Measurements from ENCODE around the gene PRKCD. TPM values are rescaled to one million over a fixed set of nuclear protein-coding genes. Genes with fewer than 3 reads are reported as not detected.

Gene PRKCD
- total RNA-seq, 1 donor from 2014 or later: 17.1 TPM

DNA sequence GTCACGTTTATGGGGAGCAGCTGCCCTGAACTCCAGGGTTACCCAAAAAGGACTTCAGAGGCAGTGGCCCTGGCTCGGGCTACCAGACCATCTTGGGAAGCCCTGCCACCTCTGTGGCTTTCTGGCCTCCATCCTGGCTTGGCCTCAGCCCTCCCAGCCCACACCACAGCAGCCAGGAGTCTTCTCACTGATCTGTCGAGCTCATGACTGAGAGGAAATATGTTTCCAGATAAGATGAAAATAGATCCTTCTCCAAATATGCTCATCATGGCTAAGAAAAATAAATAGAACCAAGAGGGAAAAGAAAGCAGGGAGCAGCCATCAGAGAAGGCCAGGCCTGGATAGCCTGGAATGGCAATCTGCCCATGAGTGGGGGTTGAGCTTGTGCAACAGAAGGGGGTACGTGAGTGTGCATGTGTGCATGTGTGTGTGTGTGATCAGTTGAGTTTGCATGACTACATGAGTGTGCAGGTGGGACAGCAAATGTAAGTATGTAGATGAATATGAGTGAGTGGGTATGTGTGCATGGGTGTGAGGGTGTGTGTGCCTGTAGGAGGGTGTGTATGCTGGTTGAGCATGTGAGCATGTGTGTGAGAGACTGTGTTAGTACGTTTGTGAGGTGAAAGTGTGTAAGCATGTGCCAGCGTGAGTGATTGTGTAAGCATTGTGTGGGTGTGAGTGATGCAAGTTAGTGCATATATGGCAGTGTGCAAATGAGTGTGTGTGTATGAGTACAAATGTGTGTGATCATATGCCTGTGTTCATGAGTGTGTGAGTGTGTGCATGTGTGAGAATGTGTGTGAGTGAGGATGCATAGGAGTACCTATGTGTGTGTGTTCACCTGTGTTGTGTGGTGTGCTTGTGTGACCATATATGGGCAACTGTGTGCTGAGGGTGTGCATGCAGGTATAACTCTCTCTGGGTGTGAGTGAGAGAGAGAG is 20.8 kb upstream of the PRKCD start:
- no peak overlapping the region for H3K4me3 Mint-ChIP-seq (ENCODE audit: unreplicated experiment)
- peaks cover 17% of the 10 kb centered on the region for H3K4me1 Mint-ChIP-seq (ENCODE audit: low read depth)
- H3K9me3 Mint-ChIP-seq (ENCODE audit: low read depth): no peaks in the 10 kb centered on the region
- TF ChIP-seq, protein P1, sequence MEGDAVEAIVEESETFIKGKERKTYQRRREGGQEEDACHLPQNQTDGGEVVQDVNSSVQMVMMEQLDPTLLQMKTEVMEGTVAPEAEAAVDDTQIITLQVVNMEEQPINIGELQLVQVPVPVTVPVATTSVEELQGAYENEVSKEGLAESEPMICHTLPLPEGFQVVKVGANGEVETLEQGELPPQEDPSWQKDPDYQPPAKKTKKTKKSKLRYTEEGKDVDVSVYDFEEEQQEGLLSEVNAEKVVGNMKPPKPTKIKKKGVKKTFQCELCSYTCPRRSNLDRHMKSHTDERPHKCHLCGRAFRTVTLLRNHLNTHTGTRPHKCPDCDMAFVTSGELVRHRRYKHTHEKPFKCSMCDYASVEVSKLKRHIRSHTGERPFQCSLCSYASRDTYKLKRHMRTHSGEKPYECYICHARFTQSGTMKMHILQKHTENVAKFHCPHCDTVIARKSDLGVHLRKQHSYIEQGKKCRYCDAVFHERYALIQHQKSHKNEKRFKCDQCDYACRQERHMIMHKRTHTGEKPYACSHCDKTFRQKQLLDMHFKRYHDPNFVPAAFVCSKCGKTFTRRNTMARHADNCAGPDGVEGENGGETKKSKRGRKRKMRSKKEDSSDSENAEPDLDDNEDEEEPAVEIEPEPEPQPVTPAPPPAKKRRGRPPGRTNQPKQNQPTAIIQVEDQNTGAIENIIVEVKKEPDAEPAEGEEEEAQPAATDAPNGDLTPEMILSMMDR (IDR thresholded peaks at IDR 0.05): no peak
- peak overlapping the region; percentile 6 for H3K27ac Mint-ChIP-seq (ENCODE audit: unreplicated experiment)
- no peaks in the 10 kb centered on the region for H3K27me3 Mint-ChIP-seq (ENCODE audit: low read depth)
- DNase-seq (ENCODE audit: low spot score): no peak
- H3K36me3 Mint-ChIP-seq (ENCODE audit: low read depth): no peaks in the 10 kb centered on the region

DNA sequence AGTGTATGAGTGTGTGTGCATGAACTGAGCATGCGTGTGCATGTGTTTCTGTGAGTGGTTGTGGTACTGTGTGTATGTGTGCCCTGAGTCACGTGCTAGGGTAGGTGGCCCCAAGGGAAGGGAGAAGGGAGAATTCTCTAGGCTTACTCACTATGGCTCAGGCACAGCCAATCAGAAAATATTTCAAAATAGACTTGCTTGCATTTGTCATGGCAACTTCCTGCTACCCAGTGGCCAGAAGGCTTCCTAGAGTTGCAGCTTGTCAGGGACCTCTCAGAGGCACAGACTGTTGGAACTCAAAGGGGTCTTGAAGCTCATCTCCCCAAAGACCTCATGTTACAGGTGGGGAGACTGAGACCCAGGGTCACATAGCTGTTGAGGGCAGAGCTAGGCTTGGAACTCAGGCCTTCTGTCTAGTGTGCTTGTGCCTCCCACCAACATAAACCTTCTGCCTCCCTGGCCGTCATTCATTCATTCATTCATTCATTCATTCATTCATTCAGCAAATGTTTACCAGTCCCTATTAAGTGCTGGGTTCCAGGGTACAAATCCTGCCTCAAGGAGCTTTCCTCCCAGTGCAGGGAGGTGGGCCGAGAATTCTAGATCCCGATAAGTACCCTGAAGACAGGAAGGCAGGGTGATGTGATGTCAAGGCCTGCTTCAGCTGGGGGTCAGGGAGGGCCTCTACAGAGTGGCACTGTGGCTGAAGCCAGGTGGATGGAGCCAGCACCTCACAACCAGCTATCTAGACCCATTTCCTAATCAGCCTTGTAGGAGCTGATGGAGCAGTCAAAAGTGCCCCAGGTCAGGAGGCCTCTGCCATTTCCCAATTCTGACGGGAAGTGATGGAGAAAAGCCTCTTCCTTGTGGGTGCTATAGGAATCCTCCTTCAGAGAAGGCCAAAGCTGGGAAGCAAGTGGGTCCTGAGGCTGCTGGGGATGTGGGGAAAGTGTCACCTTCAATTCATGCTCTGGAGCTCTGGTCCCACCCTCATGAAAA is 19.9 kb upstream of the PRKCD start:
- Mint-ChIP-seq H3K9me3 (ENCODE audit: low read depth) (no peaks in the 10 kb centered on the region), H3K27me3 (ENCODE audit: low read depth) (no peaks in the 10 kb centered on the region), H3K4me1 (ENCODE audit: low read depth) (peaks cover 17% of the 10 kb centered on the region), H3K36me3 (ENCODE audit: low read depth) (no peaks in the 10 kb centered on the region), H3K4me3 (ENCODE audit: unreplicated experiment) (no peak overlapping the region), H3K27ac (ENCODE audit: unreplicated experiment) (no peak overlapping the region)
- TF ChIP-seq, protein P1 (IDR thresholded peaks at IDR 0.05): no peak
- DNase-seq (ENCODE audit: low spot score): no peak

DNA sequence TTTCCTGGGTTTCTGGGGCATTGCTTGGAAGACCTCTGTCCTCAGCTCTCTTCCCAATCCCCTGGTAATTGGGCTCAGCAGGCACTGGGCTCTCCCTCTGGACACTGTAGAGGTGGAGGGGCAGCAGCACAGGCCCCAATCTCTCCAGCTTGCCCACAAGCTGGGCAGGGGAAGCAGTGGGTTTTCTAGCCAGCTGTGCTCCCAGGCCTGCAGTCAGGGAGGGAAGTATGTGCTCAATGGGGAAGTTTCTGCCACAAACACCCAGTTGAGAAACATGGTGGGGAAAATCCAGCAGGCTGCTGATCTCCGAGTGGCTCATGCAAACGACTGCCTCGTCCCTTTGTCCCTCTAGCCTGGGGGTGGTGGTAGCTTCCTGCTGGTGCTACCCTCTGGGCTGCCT is 18.0 kb upstream of the PRKCD start:
- TF ChIP-seq, protein P1 (IDR thresholded peaks at IDR 0.05): no peak
- Mint-ChIP-seq H3K27ac (ENCODE audit: unreplicated experiment) (no peak overlapping the region), H3K4me1 (ENCODE audit: low read depth) (peaks cover 17% of the 10 kb centered on the region), H3K9me3 (ENCODE audit: low read depth) (no peaks in the 10 kb centered on the region), H3K4me3 (ENCODE audit: unreplicated experiment) (no peak overlapping the region), H3K27me3 (ENCODE audit: low read depth) (no peaks in the 10 kb centered on the region), H3K36me3 (ENCODE audit: low read depth) (no peaks in the 10 kb centered on the region)
- no peak for DNase-seq (ENCODE audit: low spot score)

DNA sequence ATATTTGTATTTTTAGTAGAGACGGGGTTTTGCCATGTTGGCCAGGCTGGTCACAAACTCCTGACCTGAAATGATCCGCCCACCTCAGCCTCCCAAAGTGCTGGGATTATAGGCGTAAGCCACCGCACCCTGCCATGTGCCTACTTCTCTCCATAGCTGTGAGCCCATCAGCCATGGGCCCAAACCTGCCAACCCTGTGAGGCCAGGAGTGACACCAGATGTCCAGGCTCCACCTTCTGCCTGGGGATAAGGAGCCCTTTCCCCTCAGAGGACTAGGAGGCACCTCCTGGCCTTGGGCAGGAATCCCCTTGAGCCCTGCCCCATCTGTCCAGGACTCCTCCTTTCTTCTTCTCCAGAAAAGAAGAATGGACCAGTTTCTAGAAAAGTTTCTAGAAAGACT is 16.6 kb upstream of the PRKCD start:
- Mint-ChIP-seq H3K9me3 (ENCODE audit: low read depth) (no peaks in the 10 kb centered on the region), H3K36me3 (ENCODE audit: low read depth) (no peaks in the 10 kb centered on the region), H3K4me1 (ENCODE audit: low read depth) (peaks cover 17% of the 10 kb centered on the region), H3K4me3 (ENCODE audit: unreplicated experiment) (no peak overlapping the region), H3K27me3 (ENCODE audit: low read depth) (no peaks in the 10 kb centered on the region), H3K27ac (ENCODE audit: unreplicated experiment) (no peak overlapping the region)
- peak; percentile 54 for DNase-seq (ENCODE audit: low spot score)
- TF ChIP-seq, protein P1 (IDR thresholded peaks at IDR 0.05): no peak

Data from chondrocyte (in vitro differentiated cells).